Astrocyte (in vitro differentiated cells and primary cell): ENCODE data around the gene SV2C.

Experiments used
- EZH2 ChIP-seq: IDR thresholded peaks from 2 replicates; pipeline ENCODE4 v1.6.1; 2012; ENCODE audit warnings: mild to moderate bottlenecking, low read length, inconsistent platforms; ENCODE audit not compliant: insufficient read depth
- TF ChIP-seq, protein P1 (sequence below): IDR thresholded peaks from 2 replicates; pipeline ENCODE4 v1.5.1; 2011; ENCODE audit warnings: low read depth, mild to moderate bottlenecking, inconsistent platforms, low read length, moderate library complexity; ENCODE audit not compliant: insufficient read depth

DNA sequence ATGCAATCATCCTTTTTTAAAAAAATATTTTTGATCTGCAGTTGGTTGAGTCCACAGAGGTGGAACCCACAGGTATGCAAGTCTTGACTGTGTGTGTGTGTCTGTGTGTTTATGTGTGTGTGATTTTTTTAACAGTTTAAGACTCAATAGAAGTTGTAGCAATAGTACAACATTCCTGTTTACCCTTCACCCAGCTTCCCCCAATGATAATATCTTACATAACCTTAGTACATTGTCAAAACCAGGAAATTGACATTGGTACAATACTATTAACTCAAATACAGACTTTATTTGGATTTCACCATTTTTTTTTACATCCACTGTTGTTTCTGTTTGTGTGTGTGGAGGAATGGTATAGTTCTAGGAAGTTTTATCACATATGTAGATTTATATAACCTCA is 81.8 kb downstream of the SV2C start:
- TF ChIP-seq, protein P1, sequence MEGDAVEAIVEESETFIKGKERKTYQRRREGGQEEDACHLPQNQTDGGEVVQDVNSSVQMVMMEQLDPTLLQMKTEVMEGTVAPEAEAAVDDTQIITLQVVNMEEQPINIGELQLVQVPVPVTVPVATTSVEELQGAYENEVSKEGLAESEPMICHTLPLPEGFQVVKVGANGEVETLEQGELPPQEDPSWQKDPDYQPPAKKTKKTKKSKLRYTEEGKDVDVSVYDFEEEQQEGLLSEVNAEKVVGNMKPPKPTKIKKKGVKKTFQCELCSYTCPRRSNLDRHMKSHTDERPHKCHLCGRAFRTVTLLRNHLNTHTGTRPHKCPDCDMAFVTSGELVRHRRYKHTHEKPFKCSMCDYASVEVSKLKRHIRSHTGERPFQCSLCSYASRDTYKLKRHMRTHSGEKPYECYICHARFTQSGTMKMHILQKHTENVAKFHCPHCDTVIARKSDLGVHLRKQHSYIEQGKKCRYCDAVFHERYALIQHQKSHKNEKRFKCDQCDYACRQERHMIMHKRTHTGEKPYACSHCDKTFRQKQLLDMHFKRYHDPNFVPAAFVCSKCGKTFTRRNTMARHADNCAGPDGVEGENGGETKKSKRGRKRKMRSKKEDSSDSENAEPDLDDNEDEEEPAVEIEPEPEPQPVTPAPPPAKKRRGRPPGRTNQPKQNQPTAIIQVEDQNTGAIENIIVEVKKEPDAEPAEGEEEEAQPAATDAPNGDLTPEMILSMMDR: no peak
- no peak for TF ChIP-seq EZH2
